Activated CD4-positive, alpha-beta T cell treated with anti-CD3 and anti-CD28 coated beads, Interleukin-2, Interleukin-4, amounts not matched to agents 100 ng/mL and 50 ng/mL, durations not matched to agents 16 hours and 8 hours (primary cell): ENCODE measurements around the gene RMND5B.
"Not testable (repeated sequence)": the region's sequence is repeated elsewhere in the genome, so short reads cannot be mapped to it uniquely, and the experiment has no call there.

Experiments used
- DNase-seq: peaks from one replicate; pipeline ENCODE4 v3.0.0-alpha.2; 2020; ENCODE audit warnings: low spot score

Gene RMND5B

GRCh38 chr5:178114325-178115135, 16.3 kb upstream of the RMND5B start:
- peak; percentile 34 for DNase-seq

GRCh38 chr5:178115136-178115813, 15.5 kb upstream of the RMND5B start:
- DNase-seq = no peak

- DNase-seq = no peak
Measured at GRCh38 chr5:178115814-178116142, 15.0 kb upstream of the RMND5B start.

- DNase-seq = peak; percentile 60
Measured at GRCh38 chr5:178116143-178116885, 14.5 kb upstream of the RMND5B start.

GRCh38 chr5:178117923-178118701, 12.7 kb upstream of the RMND5B start:
- no peak for DNase-seq

GRCh38 chr5:178119915-178120606, 10.8 kb upstream of the RMND5B start:
- DNase-seq = no peak

GRCh38 chr5:178120607-178121357, 10.0 kb upstream of the RMND5B start:
- peak; percentile 86 for DNase-seq

- no peak for DNase-seq
Measured at GRCh38 chr5:178121391-178122276, 9.2 kb upstream of the RMND5B start.

GRCh38 chr5:178122346-178122745, 8.5 kb upstream of the RMND5B start:
- no peak for DNase-seq

- no peak for DNase-seq
Measured at GRCh38 chr5:178123094-178123965, 7.5 kb upstream of the RMND5B start.

GRCh38 chr5:178123966-178124925, 6.6 kb upstream of the RMND5B start:
- DNase-seq = no peak

- DNase-seq = no peak
Measured at GRCh38 chr5:178125253-178125906, 5.4 kb upstream of the RMND5B start.

- DNase-seq = no peak
Measured at GRCh38 chr5:178126556-178126955, 4.3 kb upstream of the RMND5B start.

- DNase-seq = not testable (repeated sequence)
Measured at GRCh38 chr5:178127300-178128009, 3.4 kb upstream of the RMND5B start.

- no peak for DNase-seq
Measured at GRCh38 chr5:178129296-178129695, 1.5 kb upstream of the RMND5B start.

- not testable (repeated sequence) for DNase-seq
Measured at GRCh38 chr5:178130234-178130575, 609 bp upstream of the RMND5B start.
